Omental fat pad (tissue), 4 donors: ENCODE measurements around the gene ZCCHC2. TPM values are rescaled to one million over a fixed set of nuclear protein-coding genes. Genes with fewer than 3 reads are reported as not detected.

Experiments
- ATAC-seq: fragments of 150-250 bp; one replicate; pipeline ENCODE4 v1.9.1; 2016; ENCODE audit warnings: mild to moderate bottlenecking, moderate library complexity; ENCODE audit not compliant: low FRiP score
- DNase-seq: peaks from one replicate; pipeline ENCODE4 v3.0.0-alpha.2; 2019; ENCODE audit warnings: low spot score
- total RNA-seq, 4 donors: library from RNA; depleted of rRNA; stranded (reverse); fragments of >200 nt; gene quantifications; one replicate each; pipeline ENCODE4 v1.1.0, GENCODE V29; 2016
- TF ChIP-seq, protein P1 (sequence below), 3 donors: fragments of 450-650 bp; IDR thresholded peaks; one replicate each; pipeline ENCODE4 v1.5.1; 2016 to 2017; ENCODE audit warnings: antibody characterized with exemption in 3 of 3, mild to moderate bottlenecking in 3 of 3, moderate library complexity in 2 of 3

The ZCCHC2 gene
- total RNA-seq, 4 donors from 2014 or later, result 22.1 to 37.1 (median 30.7) TPM

DNA sequence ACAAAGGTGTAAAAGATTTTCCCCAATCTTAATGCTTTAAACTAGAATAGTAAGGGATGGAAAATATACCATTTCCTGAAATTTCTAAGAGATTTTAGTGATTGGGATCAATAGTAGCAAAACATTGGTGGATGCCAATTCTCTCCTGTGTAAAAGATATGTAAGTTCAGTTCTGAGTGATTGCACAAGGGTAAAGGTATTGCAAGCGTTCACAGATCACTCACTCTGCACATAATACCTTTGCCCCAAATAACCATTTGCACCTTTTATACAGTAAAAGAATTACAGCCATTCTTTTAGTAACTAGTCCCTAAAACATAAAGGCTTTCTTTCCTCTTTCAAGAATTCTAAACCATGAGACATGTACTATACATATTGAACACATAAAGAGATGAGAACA is 13.0 kb upstream of the ZCCHC2 start:
- TF ChIP-seq, protein P1, sequence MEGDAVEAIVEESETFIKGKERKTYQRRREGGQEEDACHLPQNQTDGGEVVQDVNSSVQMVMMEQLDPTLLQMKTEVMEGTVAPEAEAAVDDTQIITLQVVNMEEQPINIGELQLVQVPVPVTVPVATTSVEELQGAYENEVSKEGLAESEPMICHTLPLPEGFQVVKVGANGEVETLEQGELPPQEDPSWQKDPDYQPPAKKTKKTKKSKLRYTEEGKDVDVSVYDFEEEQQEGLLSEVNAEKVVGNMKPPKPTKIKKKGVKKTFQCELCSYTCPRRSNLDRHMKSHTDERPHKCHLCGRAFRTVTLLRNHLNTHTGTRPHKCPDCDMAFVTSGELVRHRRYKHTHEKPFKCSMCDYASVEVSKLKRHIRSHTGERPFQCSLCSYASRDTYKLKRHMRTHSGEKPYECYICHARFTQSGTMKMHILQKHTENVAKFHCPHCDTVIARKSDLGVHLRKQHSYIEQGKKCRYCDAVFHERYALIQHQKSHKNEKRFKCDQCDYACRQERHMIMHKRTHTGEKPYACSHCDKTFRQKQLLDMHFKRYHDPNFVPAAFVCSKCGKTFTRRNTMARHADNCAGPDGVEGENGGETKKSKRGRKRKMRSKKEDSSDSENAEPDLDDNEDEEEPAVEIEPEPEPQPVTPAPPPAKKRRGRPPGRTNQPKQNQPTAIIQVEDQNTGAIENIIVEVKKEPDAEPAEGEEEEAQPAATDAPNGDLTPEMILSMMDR (IDR thresholded peaks at IDR 0.05), result no peak
- ATAC-seq (no peak), DNase-seq (no peak)

DNA sequence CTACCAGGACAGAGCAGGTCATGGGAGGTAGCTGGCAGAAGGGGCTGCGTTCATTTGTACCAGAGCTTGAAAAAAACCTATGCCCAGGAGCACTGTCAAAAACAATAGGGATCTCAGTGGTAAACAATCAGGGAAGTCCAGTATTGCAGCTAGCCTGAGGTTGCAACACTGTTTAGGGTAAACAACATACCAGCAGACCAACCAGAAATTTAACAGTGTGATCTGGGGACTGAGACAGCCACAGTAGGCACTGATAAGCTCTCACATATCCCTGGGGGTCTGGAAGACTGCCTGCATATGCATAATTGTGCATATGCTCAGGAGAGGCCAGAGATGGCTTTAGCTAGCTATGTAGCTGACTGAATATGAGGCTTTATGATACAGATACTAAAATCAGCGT is 12.0 kb upstream of the ZCCHC2 start:
- DNase-seq, result no peak
- ATAC-seq, result no peak
- TF ChIP-seq, protein P1 (IDR thresholded peaks at IDR 0.05), result no peak

DNA sequence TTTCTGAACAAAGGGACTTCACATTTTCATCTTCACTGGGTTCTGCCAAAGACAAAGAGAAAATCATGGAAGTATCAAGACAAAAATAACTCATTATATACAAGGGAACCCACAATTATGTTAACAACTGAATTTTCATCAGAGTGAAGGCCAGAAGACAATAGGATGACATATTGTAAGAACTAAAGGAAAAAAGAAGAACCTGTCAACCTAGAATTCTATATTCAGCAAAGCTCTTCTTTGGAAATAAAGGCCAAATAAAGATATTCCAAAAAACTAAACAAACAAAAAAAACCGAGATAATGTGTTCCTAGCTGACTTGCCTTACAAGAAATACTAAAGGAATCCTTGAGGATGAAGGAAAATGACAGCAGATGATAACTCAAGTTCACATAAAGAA is 10.3 kb upstream of the ZCCHC2 start:
- TF ChIP-seq, protein P1 (IDR thresholded peaks at IDR 0.05), result no peak

DNA sequence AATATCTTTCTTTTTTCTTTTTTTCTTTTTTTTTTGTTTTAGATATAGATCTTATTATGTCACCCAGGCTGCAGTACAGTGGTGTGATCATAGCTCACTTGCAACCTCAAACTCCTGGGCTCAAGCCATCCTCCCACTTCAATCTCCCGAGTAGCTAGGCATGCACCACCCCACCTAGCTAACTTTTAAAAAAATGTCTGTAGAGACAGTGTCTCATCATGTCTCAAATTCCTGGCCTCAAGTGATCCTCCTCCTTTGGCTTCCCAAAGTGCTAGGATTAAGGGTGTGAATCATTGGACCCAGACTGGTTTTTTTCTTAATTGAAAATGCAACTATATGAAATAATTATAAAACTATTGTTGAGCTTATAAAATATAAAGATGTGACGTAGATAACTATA is 9.8 kb upstream of the ZCCHC2 start:
- ATAC-seq (no peak), DNase-seq (no peak)
- TF ChIP-seq, protein P1 (IDR thresholded peaks at IDR 0.05), result no peak

More for the DNA sequence above, 10.3 kb upstream of the ZCCHC2 start:
- no peak for DNase-seq
- no peak for ATAC-seq

DNA sequence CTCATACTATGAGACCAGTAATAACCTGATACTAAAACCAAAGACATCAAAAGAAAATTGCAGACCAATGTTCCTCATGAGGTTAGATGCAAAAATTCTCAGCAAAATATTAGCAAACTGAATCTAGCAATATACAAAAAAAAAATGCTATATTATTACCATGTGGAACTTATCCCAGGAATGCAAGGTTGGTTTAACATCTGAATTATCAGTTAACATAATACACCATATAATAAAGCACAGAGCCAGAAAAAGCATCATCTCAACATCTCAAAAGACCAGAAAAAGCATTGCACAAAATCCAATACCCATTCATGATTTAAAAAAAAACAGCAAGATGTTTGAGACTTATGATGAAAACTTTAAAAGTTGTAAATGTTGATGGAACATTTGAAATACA is 8.3 kb upstream of the ZCCHC2 start:
- no peak for ATAC-seq
- no peak for DNase-seq
- TF ChIP-seq, protein P1 (IDR thresholded peaks at IDR 0.05), result no peak

DNA sequence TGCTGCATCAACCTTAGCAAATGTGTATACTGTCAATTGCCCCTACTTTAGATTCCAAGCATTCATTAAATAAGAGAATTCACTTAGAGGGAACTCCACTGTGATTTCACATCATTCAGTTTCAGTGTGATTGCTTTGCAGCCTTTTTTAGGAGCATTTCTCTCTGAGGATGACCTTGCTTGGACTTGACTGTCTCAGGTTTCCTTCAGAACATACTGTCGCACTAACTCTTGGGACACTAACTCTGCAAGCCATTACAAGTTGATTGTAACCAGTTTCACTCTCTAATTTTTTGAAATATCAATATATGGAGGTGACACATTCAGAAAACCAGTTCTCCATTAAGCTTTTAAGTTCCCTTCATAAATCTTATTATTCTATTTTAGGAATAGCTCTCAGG is 6.6 kb upstream of the ZCCHC2 start:
- DNase-seq (no peak), ATAC-seq (no peak)
- TF ChIP-seq, protein P1 (IDR thresholded peaks at IDR 0.05), result no peak

DNA sequence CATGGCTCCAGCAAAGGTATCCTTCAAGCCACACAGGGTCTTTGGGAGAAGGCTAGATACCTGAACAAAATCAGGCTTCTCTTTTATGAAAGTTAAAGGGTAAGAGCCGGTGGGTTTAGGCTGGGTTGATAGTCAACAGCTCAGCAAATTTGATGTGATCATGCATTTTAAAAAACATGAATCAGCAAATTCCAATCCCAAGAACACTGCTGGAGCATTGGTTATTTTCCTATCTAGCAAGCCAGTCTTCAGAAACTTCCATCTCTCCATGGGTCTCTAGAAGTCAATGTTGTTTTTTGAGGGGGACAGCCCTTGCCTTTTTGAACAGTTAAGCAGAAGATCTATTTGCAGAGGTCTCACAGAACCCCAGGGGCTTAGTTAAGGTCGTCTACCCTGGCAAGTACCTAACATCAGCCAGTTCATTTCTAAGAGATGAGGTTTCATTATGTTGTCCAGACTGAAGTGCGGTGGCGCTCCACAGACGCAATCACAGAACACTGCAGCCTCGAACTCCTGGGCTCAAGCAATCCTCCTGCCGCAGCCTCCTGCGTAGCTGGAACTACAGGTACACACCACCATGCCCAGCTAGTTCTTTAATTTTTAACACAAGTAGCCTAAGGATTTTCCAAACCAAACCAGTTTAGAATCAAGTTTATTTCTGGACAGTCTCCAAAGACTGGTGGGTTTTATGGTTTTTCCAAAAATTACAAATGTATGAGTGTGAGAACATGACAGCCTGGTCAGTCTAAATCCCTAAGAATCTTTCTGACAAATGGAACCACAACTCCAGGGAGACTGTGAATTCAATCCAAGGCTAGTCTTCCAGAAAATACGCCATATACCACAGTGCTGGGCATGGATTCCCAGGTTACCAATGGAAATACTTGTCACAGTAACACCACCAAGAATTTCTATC is 4.1 kb upstream of the ZCCHC2 start:
- TF ChIP-seq, protein P1 (IDR thresholded peaks at IDR 0.05), result no peak
- DNase-seq, result no peak
- ATAC-seq, result no peak
